Left ventricle myocardium inferior (tissue), 1 donor: Measurements from ENCODE around the gene TIMM17A. TPM values are rescaled to one million over a fixed set of nuclear protein-coding genes. Genes with fewer than 3 reads are reported as not detected.

Experiments used
- DNase-seq: peaks from one replicate; pipeline ENCODE4 v3.0.0-alpha.2; 2020
- H3K27ac ChIP-seq: fragments of 200-600 bp; replicated peaks from 2 replicates; pipeline ENCODE4 v1.8.0; 2021
- H3K27me3 ChIP-seq: fragments of 200-600 bp; 2 replicates; pipeline ENCODE4 v1.8.0; 2021; ENCODE audit warnings: low read depth
- H3K36me3 ChIP-seq: fragments of 200-600 bp; 2 replicates; pipeline ENCODE4 v1.8.0; 2021
- H3K4me1 ChIP-seq: fragments of 200-600 bp; 2 replicates; pipeline ENCODE4 v1.8.0; 2021
- H3K4me3 ChIP-seq: fragments of 200-600 bp; 2 replicates; pipeline ENCODE4 v1.8.0; 2021; ENCODE audit warnings: mild to moderate bottlenecking, moderate library complexity
- H3K9me3 ChIP-seq: fragments of 200-600 bp; replicated peaks from 2 replicates; pipeline ENCODE4 v1.8.0; 2021
- intact Hi-C: fragments of 100-400 bp; cut with micrococcal nuclease; formaldehyde crosslinking; loops from one replicate; pipeline ENCODE4 v1.11.0; 2022
- total RNA-seq: library from RNA; stranded (reverse); fragmentation: NEBNext Ultra II Directional; extraction: Animal tissue kit (Norgen Biotek cat#: 25700); gene quantifications from one replicate; pipeline ENCODE4 v1.2.1, GENCODE V29; 2021
- TF ChIP-seq, protein P1 (sequence below): fragments of 200-600 bp; IDR thresholded peaks from 2 replicates; pipeline ENCODE4 v1.8.0; 2021; ENCODE audit warnings: antibody characterized with exemption, mild to moderate bottlenecking, borderline replicate concordance
- donor health status: DM: no; HTN: yes; CAD: no; lungs with severe emphysema.

Gene TIMM17A
- total RNA-seq, 1 donor from 2014 or later: 87.5 TPM

DNA sequence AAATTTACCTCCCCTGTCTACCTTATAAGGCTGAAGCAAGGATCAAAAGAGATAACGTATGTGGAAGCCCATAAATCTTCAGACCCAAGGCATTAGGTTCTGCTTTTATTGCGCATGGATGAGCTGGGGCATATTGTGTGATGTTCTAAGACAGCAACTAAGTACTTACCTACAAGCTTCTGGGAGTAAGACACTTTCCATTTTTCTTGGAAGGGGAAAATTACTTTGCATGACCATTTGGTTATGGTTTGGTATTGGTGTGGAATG is 30.1 kb upstream of the TIMM17A start:
- no peaks in the 10 kb centered on the region for H3K27me3 ChIP-seq
- TF ChIP-seq, protein P1, sequence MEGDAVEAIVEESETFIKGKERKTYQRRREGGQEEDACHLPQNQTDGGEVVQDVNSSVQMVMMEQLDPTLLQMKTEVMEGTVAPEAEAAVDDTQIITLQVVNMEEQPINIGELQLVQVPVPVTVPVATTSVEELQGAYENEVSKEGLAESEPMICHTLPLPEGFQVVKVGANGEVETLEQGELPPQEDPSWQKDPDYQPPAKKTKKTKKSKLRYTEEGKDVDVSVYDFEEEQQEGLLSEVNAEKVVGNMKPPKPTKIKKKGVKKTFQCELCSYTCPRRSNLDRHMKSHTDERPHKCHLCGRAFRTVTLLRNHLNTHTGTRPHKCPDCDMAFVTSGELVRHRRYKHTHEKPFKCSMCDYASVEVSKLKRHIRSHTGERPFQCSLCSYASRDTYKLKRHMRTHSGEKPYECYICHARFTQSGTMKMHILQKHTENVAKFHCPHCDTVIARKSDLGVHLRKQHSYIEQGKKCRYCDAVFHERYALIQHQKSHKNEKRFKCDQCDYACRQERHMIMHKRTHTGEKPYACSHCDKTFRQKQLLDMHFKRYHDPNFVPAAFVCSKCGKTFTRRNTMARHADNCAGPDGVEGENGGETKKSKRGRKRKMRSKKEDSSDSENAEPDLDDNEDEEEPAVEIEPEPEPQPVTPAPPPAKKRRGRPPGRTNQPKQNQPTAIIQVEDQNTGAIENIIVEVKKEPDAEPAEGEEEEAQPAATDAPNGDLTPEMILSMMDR: no peak
- no peaks in the 10 kb centered on the region for H3K4me1 ChIP-seq
- H3K27ac ChIP-seq: peak overlapping the region; percentile 54
- no peak for DNase-seq
- no peaks in the 10 kb centered on the region for H3K9me3 ChIP-seq
- H3K4me3 ChIP-seq: no peak overlapping the region
- intact Hi-C loops: no loop called here
- H3K36me3 ChIP-seq: no peaks in the 10 kb centered on the region

DNA sequence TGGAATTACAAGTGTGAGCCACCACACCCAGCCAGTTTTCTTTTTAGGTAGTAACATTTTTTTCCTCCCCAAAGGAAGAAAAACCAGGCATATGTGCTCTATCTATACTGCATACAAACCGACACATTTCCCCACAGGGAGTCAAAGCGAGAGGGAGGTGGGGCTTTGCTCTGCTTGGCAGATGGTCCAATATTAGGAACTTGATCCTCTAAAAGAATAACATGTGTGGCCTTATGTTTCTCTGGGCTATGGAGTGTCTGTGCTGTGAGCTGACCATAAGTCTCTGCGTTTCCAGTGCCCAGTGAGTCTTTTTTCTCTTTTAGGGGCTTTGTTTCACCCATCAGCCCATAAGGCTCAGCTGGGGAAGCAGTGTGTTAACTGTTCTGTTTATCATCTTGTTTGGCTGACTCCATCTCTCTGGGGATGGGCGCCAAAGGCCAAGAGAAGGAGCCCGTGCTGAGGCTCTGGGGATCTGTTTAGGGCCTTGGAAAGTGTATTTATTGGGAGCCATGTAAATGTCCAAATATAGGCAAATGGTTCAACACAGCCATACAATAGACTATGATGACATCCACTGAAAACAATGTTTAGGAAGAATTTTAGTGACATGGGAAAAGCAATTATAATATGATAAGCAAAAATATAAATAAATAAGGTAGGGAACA is 29.2 kb upstream of the TIMM17A start:
- Histone ChIP-seq H3K36me3 (no peaks in the 10 kb centered on the region), H3K27ac (peak overlapping the region; percentile 54), H3K27me3 (no peaks in the 10 kb centered on the region), H3K4me1 (no peaks in the 10 kb centered on the region), H3K4me3 (no peak overlapping the region), H3K9me3 (no peaks in the 10 kb centered on the region)
- no peak for DNase-seq
- TF ChIP-seq, protein P1: no peak
- intact Hi-C loops: no loop called here

DNA sequence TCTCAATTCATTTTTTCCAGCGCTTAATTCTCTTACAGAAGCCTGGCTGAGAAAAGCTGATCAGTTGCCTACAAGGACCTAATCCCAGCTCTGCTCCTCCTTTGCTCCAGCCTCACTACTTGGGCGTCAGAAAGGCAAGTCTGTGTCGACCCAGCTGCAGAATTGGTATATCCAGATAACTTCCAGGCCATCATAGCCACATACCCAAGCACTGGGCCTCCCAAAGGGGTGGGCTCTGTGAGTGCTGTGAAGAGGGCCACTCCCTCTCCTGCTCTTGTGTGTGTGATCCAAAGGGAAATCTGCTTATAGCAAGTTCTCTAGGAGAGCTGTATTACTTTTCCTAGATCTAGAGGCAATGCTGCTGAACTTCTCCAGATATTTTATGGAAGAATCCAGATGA is 27.0 kb upstream of the TIMM17A start:
- Histone ChIP-seq H3K4me3 (no peak overlapping the region), H3K9me3 (no peaks in the 10 kb centered on the region), H3K27me3 (no peaks in the 10 kb centered on the region), H3K27ac (no peak overlapping the region), H3K36me3 (no peaks in the 10 kb centered on the region), H3K4me1 (no peaks in the 10 kb centered on the region)
- no peak for DNase-seq
- TF ChIP-seq, protein P1: no peak
- intact Hi-C loops: no loop called here

DNA sequence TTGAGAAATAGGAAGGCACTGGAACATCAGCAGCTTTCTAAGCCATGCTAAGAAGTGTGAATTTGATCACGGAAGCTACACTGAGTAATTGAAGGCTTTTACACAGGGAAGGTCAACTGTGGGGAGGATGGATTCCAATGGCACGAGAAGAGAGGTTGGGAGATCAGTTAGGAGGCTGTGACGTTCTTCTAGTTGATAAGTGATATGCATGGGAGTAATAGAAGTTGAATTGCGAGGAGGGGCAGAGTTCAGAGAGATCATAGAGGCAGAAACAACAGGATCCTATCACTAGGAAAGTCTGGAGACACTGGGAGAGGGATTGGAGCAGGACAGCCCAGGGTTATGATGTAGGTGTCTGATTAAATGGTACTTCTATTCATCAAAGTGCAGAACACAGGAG is 25.2 kb upstream of the TIMM17A start:
- no peaks in the 10 kb centered on the region for H3K9me3 ChIP-seq
- H3K27ac ChIP-seq: no peak overlapping the region
- no peaks in the 10 kb centered on the region for H3K4me1 ChIP-seq
- intact Hi-C loops: no loop called here
- H3K27me3 ChIP-seq: no peaks in the 10 kb centered on the region
- DNase-seq: no peak
- no peaks in the 10 kb centered on the region for H3K36me3 ChIP-seq
- TF ChIP-seq, protein P1: no peak
- no peak overlapping the region for H3K4me3 ChIP-seq

DNA sequence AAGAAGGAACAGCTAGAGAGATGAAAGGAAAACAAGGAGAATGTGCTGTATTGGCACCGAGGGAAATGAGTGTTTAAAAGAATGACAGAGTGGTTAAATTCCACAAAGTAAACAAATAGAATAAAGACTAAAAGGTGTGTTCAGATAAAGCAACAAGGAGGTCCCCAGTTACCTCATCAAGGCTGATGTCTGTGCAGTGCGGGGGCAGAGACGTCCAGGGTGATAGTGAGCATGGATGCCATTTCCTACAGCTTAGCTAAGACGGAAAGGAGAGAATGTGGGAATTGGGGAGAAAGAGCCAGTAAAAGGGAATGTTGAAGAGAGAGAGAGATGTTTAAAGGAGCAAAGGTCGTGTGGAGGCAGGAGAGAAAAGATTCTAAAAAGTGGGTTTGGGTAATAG is 24.5 kb upstream of the TIMM17A start:
- no peaks in the 10 kb centered on the region for H3K27me3 ChIP-seq
- no peaks in the 10 kb centered on the region for H3K9me3 ChIP-seq
- intact Hi-C loops: no loop called here
- DNase-seq: no peak
- H3K36me3 ChIP-seq: no peaks in the 10 kb centered on the region
- no peak overlapping the region for H3K4me3 ChIP-seq
- no peak overlapping the region for H3K27ac ChIP-seq
- TF ChIP-seq, protein P1: no peak
- H3K4me1 ChIP-seq: no peaks in the 10 kb centered on the region
